ENCODE data around the gene ZDHHC3.

Gene ZDHHC3

DNA sequence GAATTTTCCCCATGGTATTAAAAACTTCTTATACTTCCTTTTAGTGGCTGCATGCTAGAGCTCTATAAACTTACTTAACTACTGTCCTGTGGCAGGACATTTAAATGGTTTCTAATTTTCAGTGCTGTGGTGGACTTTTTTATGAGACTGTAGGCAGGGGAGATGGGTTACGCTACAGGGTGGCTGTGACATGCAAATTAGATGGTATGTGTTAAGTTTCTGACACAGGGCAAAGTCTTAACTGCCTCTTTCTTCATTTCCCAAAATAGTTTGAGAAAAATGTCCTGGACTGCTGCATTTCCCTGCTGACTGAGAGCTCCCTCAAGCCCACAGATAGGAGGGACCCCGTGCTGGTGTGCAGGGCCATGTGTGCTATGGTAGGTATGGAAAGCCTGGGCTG lies 79.5 kb downstream of the ZDHHC3 start:
- Mint-ChIP-seq H3K4me1 (peaks cover 2% of the 10 kb centered on the region), H3K27me3 (peaks cover 12% of the 10 kb centered on the region), H3K27ac (no peak overlapping the region), H3K9me3 (no peaks in the 10 kb centered on the region), H3K4me3 (no peak overlapping the region), H3K36me3 (no peaks in the 10 kb centered on the region)
- ATAC-seq (ENCODE audit: low read depth) (no peak), DNase-seq (ENCODE audit: low spot score in 2 of 2) (no peak)

DNA sequence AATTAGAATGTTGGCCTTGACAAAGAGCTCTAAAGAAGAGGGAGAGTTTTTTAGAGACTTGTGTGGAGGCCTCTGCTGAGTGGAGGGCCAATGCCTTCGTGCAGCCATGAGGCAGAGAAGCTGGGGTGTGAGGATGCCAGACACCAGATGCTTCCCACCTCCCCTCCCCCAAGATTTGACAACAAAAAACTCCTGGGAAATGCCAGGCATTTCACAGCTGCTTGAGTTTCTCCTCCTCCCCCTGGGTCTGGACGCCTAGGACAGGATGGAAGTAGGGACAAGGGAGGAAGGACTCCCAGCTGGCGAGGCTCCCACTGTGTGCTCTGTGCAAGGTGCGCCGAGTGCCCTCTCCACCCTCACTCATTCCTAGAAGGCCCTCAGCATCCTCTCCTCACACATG lies 81.5 kb downstream of the ZDHHC3 start:
- H3K27ac Mint-ChIP-seq, result no peak overlapping the region
- H3K9me3 Mint-ChIP-seq, result no peaks in the 10 kb centered on the region
- ATAC-seq (ENCODE audit: low read depth) (no peak), DNase-seq (ENCODE audit: low spot score in 2 of 2) (no peak)
- H3K27me3 Mint-ChIP-seq, result peaks cover 8% of the 10 kb centered on the region
- H3K4me1 Mint-ChIP-seq, result peaks cover 6% of the 10 kb centered on the region
- H3K36me3 Mint-ChIP-seq, result no peaks in the 10 kb centered on the region
- no peak overlapping the region for H3K4me3 Mint-ChIP-seq

DNA sequence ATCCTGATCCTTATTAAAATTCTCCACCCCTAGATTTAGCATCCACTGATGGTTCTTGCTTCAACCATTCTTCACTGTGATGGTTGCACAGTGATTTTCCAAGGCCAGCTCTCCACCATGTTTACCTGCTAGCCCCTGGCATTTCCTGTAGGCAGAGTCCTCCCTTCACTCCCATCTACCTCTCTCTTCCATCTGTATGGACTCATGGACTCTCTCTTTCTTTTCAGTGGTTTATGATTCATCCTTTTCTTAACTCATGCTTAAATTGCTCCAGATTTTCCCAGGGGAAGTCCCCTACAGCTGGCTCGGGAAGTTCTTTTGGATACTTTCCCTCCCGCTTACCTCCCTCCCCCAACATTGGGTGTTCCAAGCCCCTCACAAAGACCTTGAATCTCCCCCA lies 82.9 kb downstream of the ZDHHC3 start:
- no peaks in the 10 kb centered on the region for H3K36me3 Mint-ChIP-seq
- no peak overlapping the region for H3K27ac Mint-ChIP-seq
- H3K4me1 Mint-ChIP-seq, result peaks cover 6% of the 10 kb centered on the region
- H3K9me3 Mint-ChIP-seq, result no peaks in the 10 kb centered on the region
- ATAC-seq (ENCODE audit: low read depth) (no peak), DNase-seq (ENCODE audit: low spot score in 2 of 2) (no peak)
- H3K27me3 Mint-ChIP-seq, result peaks cover 7% of the 10 kb centered on the region
- H3K4me3 Mint-ChIP-seq, result no peak overlapping the region

DNA sequence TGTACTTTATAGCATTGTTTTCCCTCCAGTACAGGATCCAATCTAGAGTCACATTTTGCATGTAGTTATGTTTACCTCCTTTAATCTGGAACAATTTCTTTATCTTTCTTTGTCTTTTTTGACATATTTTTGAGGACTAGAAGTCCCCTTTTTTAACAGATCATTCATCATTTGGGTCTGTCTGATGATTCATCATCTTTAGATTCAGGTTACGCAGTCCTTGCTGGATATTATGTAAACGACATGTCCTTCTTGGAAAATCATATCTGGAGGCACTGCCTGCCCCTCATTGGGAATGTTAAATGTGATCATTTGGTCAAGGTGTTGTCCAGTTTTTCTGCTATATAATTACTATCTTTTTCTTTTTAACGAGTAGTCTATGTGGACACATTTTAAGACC lies 83.3 kb downstream of the ZDHHC3 start:
- no peak overlapping the region for H3K27ac Mint-ChIP-seq
- no peaks in the 10 kb centered on the region for H3K36me3 Mint-ChIP-seq
- H3K4me1 Mint-ChIP-seq, result peaks cover 6% of the 10 kb centered on the region
- DNase-seq (ENCODE audit: low spot score in 2 of 2) (no peak), ATAC-seq (ENCODE audit: low read depth) (no peak)
- no peak overlapping the region for H3K4me3 Mint-ChIP-seq
- H3K9me3 Mint-ChIP-seq, result no peaks in the 10 kb centered on the region
- peaks cover 7% of the 10 kb centered on the region for H3K27me3 Mint-ChIP-seq

DNA sequence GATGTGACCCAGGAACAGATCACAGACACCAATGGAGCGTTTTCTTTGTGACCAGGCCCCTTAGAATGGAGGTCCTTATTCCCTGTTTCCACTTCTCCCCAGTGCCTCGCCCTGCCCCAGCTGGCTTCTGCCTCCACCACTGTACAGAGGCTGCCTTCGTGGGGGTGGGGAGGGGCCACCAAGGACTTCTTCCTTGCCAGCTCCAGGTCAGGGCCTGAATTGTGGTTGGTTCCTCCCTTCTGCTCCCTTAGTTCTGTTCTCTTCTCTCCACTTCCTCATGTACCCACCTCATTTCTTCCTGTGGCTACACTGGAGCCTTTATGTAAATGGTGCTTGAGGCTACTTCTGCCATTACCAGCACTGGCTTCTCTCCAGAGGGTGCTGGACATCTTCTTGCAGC lies 85.1 kb downstream of the ZDHHC3 start:
- H3K36me3 Mint-ChIP-seq, result no peaks in the 10 kb centered on the region
- peaks cover 13% of the 10 kb centered on the region for H3K27me3 Mint-ChIP-seq
- DNase-seq (ENCODE audit: low spot score in 2 of 2), result no peak

DNA sequence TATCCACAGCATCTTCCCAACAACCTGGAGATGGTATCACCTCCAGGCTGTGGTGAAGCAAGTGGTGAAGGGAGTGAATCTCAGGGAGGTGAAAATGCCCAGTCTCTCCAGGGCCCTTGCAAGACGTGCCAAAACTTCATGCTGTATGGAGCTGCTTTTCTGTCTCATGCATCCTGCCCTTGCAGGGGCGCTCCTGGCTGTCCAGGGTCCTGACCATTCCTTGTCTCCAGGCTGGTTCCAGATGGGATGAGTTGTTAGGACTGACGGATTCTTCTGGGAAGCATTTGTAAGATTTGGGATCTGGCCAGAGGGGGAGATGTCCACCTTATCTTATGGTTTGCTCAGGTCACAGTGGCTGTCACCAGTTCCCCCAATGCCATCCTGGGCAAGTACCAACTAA lies 85.7 kb downstream of the ZDHHC3 start:
- no peaks in the 10 kb centered on the region for H3K9me3 Mint-ChIP-seq
- no peaks in the 10 kb centered on the region for H3K36me3 Mint-ChIP-seq
- ATAC-seq (ENCODE audit: low read depth) (no peak), DNase-seq (ENCODE audit: low spot score in 2 of 2) (no peak)
- H3K4me3 Mint-ChIP-seq, result no peak overlapping the region
- H3K4me1 Mint-ChIP-seq, result peaks cover 3% of the 10 kb centered on the region
- H3K27me3 Mint-ChIP-seq, result peaks cover 17% of the 10 kb centered on the region
- no peak overlapping the region for H3K27ac Mint-ChIP-seq

More for the DNA sequence above, 85.1 kb downstream of the ZDHHC3 start:
- H3K27ac Mint-ChIP-seq, result no peak overlapping the region
- H3K9me3 Mint-ChIP-seq, result no peaks in the 10 kb centered on the region
- no peak for ATAC-seq (ENCODE audit: low read depth)
- H3K4me1 Mint-ChIP-seq, result peaks cover 3% of the 10 kb centered on the region
- H3K4me3 Mint-ChIP-seq, result no peak overlapping the region

DNA sequence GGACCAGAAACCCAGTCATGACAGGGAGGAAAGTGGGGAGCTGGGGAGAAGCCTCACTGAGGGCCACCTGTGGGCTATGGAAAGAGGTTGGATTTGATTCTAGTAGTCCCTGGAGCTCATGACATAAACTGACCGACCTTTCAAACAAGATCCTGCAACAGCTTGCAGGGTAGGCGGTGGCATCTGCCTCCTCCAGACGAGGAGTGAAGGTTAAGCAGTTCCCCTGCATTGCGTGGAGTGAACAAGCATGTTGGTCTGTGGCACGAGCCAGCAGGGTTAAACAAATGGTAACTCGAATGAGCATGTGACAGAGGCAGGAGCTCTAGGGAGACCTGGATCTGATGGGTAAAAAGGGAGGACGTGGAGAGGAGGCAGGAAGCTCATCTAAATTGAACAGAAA lies 88.9 kb downstream of the ZDHHC3 start:
- Mint-ChIP-seq H3K4me1 (peaks cover 3% of the 10 kb centered on the region), H3K27me3 (peaks cover 15% of the 10 kb centered on the region), H3K4me3 (no peak overlapping the region), H3K27ac (no peak overlapping the region), H3K9me3 (no peaks in the 10 kb centered on the region), H3K36me3 (no peaks in the 10 kb centered on the region)
- ATAC-seq (ENCODE audit: low read depth) (no peak), DNase-seq (ENCODE audit: low spot score in 2 of 2) (no peak)

DNA sequence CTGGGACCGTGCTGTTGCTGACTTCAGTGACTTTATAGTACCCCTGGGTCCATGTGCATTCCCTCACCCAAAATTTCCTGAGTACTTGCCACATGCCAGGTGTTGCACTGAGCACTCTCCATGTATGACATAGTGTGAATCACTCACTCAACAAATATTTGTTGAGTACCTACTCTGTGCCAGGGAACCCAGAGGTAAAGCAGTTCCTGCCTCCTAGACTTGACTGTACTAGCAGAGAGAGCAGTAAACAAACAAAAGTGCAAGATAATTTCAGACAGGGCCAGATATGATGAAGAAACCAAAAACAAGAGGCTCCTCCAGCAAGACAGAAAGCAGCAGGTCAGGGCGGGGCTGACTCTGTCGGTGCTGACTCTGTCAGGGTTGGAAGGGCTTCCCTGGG lies 89.4 kb downstream of the ZDHHC3 start:
- Mint-ChIP-seq H3K4me3 (no peak overlapping the region), H3K27ac (peak overlapping the region; percentile 21), H3K27me3 (peaks cover 15% of the 10 kb centered on the region), H3K4me1 (peaks cover 3% of the 10 kb centered on the region), H3K36me3 (no peaks in the 10 kb centered on the region), H3K9me3 (no peaks in the 10 kb centered on the region)
- DNase-seq (ENCODE audit: low spot score in 2 of 2) (no peak), ATAC-seq (ENCODE audit: low read depth) (no peak)

DNA sequence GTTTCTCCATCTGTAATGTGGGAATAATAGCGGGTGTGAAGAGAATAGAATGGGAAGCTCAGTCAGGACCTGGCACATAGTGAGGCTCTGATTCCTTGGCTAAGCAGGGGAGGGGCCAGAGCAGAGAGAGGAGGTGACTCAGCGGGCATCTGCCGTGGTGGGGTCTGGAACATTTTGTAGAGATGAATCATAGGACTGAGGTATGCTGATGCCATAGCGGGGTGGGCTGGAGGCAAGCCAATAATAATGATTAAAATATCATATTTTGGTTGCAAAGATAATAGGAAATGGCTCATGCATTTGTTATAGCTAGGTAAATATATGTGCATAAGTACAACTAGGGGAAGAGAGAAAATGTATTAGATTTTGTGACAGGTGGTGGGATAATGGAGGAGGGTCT lies 90.4 kb downstream of the ZDHHC3 start:
- no peak overlapping the region for H3K4me3 Mint-ChIP-seq
- no peak for ATAC-seq (ENCODE audit: low read depth)

DNA sequence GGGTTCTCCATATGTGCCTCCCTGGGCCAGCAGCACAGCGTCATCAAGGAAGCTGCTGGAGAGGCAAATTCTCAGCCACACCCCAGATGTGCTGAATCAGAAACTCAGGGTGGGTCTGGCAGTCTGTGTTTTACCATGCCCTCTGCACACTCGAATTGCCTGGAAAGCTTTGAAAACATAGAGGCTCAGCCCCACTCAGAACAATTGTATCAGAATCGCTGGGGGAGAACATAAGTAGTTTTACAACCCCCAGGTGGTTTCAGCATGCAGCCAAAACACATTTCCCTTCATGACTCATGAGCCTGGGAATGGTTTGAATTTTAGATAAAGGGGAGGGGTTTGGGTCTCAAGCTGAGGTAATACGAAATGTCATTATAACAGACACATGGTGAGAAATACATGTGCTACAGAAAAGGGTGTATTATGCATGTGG lies 92.0 kb downstream of the ZDHHC3 start:
- DNase-seq (ENCODE audit: low spot score in 2 of 2) (no peak), ATAC-seq (ENCODE audit: low read depth) (no peak)
- no peak overlapping the region for H3K27ac Mint-ChIP-seq
- no peaks in the 10 kb centered on the region for H3K4me1 Mint-ChIP-seq
- H3K27me3 Mint-ChIP-seq, result peaks cover 12% of the 10 kb centered on the region
- no peaks in the 10 kb centered on the region for H3K36me3 Mint-ChIP-seq
- H3K4me3 Mint-ChIP-seq, result no peak overlapping the region
- H3K9me3 Mint-ChIP-seq, result no peaks in the 10 kb centered on the region

More for the DNA sequence above, 90.4 kb downstream of the ZDHHC3 start:
- Mint-ChIP-seq H3K4me1 (peaks cover 3% of the 10 kb centered on the region), H3K9me3 (no peaks in the 10 kb centered on the region), H3K36me3 (no peaks in the 10 kb centered on the region), H3K27me3 (peaks cover 12% of the 10 kb centered on the region), H3K27ac (no peak overlapping the region)
- DNase-seq (ENCODE audit: low spot score in 2 of 2), result no peak

DNA sequence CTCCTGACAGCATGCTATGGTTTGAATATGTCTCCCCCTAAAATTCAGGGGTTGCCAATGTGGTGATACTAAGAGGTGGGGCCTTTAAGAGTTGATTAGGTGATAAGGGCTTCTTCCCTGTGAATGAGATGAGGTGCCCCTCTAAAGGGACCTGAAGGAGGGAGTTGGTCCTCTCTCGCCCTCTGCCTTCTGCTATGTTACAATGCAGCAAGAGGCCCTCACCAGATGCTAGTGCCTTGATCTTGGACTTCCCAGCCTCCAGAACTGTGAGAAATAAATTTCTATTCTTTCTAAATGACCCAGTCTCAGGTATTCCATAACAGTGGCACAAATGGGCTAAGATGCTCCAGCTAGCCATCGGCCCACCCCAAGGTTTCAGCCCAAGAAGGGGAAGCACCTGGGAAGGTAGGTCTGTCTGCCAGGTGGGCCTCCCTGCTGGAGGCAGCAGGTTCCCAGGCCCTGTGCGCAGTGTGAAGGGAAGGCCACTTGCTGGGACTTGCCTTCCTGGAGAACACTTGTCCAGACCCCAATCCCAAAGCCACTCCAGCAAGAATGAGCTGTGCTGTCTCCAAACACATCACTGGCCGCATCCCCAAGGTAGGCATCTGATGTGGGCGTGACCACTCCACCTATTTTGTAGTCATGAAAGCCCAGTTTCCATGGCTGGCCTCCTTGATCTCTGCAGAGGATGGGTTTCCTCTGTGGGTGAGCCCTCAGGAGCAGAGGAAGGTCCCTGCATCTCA lies 92.6 kb downstream of the ZDHHC3 start:
- Mint-ChIP-seq H3K4me3 (no peak overlapping the region), H3K27ac (no peak overlapping the region), H3K36me3 (no peaks in the 10 kb centered on the region), H3K9me3 (no peaks in the 10 kb centered on the region), H3K27me3 (peaks cover 14% of the 10 kb centered on the region), H3K4me1 (no peaks in the 10 kb centered on the region)
- DNase-seq (ENCODE audit: low spot score in 2 of 2) (no peak), ATAC-seq (ENCODE audit: low read depth) (no peak)

DNA sequence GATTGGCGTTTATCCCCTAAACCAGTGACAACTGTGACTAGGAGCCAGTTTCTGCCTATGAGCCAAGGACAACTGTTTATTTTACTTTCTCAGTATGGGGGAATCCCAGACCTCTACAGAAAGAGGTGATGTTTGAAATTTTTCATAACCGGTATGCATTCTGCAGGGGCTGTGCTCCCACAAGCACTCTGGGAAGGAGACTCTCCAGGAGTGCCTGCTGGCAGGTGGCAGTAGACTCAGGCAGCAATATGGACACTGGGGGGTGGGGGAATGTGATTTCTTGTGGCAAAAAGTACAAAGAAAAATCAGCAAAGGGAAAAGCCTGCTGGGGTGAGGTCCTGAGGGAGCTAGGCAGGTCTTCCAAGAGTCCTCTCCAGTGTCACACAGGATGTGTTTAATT lies 95.7 kb downstream of the ZDHHC3 start:
- Mint-ChIP-seq H3K9me3 (no peaks in the 10 kb centered on the region), H3K27me3 (peaks cover 6% of the 10 kb centered on the region)
- DNase-seq (ENCODE audit: low spot score in 2 of 2), result no peak

DNA sequence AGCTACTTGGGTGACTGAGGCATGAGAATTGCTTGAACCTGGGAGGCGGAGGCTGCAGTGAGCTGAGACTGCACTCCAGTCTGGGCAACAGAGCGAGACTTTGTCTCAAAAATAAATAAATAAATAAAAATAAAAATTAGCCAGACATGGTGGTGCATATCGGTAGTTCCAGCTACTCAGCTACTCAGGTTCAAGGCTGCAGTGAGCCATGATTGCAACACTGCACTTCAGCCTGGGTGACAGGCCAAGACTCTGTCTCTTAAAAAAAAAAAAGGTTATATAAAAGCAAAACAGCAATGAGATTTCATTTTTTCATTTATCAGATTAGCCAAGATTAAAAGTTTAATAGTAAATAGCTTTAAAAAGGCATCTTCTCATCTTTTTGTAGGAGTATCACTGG lies 98.6 kb downstream of the ZDHHC3 start:
- Mint-ChIP-seq H3K27ac (no peak overlapping the region), H3K4me1 (no peaks in the 10 kb centered on the region), H3K36me3 (no peaks in the 10 kb centered on the region), H3K9me3 (no peaks in the 10 kb centered on the region), H3K4me3 (no peak overlapping the region), H3K27me3 (peaks cover 4% of the 10 kb centered on the region)
- DNase-seq (ENCODE audit: low spot score in 2 of 2) (no peak), ATAC-seq (ENCODE audit: low read depth) (no peak)

More for the DNA sequence above, 95.7 kb downstream of the ZDHHC3 start:
- no peak overlapping the region for H3K27ac Mint-ChIP-seq
- no peaks in the 10 kb centered on the region for H3K36me3 Mint-ChIP-seq
- ATAC-seq (ENCODE audit: low read depth), result no peak
- no peaks in the 10 kb centered on the region for H3K4me1 Mint-ChIP-seq
- H3K4me3 Mint-ChIP-seq, result no peak overlapping the region

DNA sequence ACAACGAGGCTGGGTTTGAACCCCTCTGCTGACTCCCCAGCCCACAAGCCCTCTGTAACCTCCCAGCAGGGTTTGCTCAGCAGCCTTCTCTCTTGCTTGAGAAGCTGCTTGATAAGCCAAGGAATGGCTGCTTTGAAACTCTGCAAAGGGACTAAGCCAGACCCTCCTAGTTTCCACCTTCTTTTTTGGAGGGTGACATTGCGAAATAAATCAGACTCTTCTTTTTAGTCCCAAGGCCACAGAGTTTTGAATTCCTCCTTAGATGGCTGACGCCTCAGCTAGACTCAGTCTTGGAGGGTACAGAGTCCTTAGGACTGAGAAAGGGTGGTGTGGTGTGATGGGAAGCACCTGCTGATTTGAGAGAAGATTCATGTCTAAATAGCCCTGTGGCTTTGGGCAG lies 100.4 kb downstream of the ZDHHC3 start:
- ATAC-seq (ENCODE audit: low read depth) (no peak), DNase-seq (ENCODE audit: low spot score in 2 of 2) (no peak)
- H3K4me1 Mint-ChIP-seq, result no peaks in the 10 kb centered on the region
- no peaks in the 10 kb centered on the region for H3K9me3 Mint-ChIP-seq
- H3K4me3 Mint-ChIP-seq, result no peak overlapping the region
- H3K27ac Mint-ChIP-seq, result no peak overlapping the region
- peaks cover 4% of the 10 kb centered on the region for H3K27me3 Mint-ChIP-seq
- no peaks in the 10 kb centered on the region for H3K36me3 Mint-ChIP-seq
